Epithelial cell of prostate (primary cell): ENCODE data around the gene LAMA2.

Experiments
- DNase-seq: peaks from one replicate; pipeline ENCODE4 v3.0.0-alpha.2; 2011; ENCODE audit warnings: low read depth, low spot score
- H3K27ac ChIP-seq: fragments of 450-650 bp; 2 replicates; pipeline ENCODE4 v1.5.1; 2017; ENCODE audit warnings: mild to moderate bottlenecking

The LAMA2 gene

GRCh38 chr6:128882991-128883611 lies at the start of gene LAMA2:
LAMA2 (plus strand) TSS chr6:128883138; CDS start chr6:128883246, 108 bp downstream.
- DNase-seq: no peak
- H3K27ac ChIP-seq: no peak within 1 kb of the TSS

GRCh38 chr6:128836761-128837160 lies 46.2 kb upstream of the LAMA2 start:
- H3K27ac ChIP-seq: no peak overlapping the region
- DNase-seq: no peak

GRCh38 chr6:128841518-128841917 lies 41.4 kb upstream of the LAMA2 start:
- no peak overlapping the region for H3K27ac ChIP-seq
- DNase-seq: no peak

GRCh38 chr6:128844598-128844997 lies 38.3 kb upstream of the LAMA2 start:
- no peak for DNase-seq
- H3K27ac ChIP-seq: no peak overlapping the region

- no peak overlapping the region for H3K27ac ChIP-seq
- no peak for DNase-seq
Measured at GRCh38 chr6:128847431-128848210, 35.3 kb upstream of the LAMA2 start.

- no peak overlapping the region for H3K27ac ChIP-seq
- no peak for DNase-seq
Measured at GRCh38 chr6:128848212-128848935, 34.6 kb upstream of the LAMA2 start.

- H3K27ac ChIP-seq: no peak overlapping the region
- DNase-seq: no peak
Measured at GRCh38 chr6:128855581-128856085, 27.3 kb upstream of the LAMA2 start.

GRCh38 chr6:128857806-128858205 lies 25.1 kb upstream of the LAMA2 start:
- no peak for DNase-seq
- no peak overlapping the region for H3K27ac ChIP-seq

GRCh38 chr6:128860782-128861181 lies 22.2 kb upstream of the LAMA2 start:
- DNase-seq: no peak
- no peak overlapping the region for H3K27ac ChIP-seq

- H3K27ac ChIP-seq: no peak overlapping the region
- DNase-seq: no peak
Measured at GRCh38 chr6:128863983-128864382, 19.0 kb upstream of the LAMA2 start.

GRCh38 chr6:128870746-128871145 lies 12.2 kb upstream of the LAMA2 start:
- H3K27ac ChIP-seq: no peak overlapping the region
- DNase-seq: no peak

GRCh38 chr6:128874863-128875262 lies 8.1 kb upstream of the LAMA2 start:
- H3K27ac ChIP-seq: no peak overlapping the region
- no peak for DNase-seq

GRCh38 chr6:128882560-128882959 lies 378 bp upstream of the LAMA2 start:
- H3K27ac ChIP-seq: no peak overlapping the region
- no peak for DNase-seq

- no peak for DNase-seq
- H3K27ac ChIP-seq: no peak overlapping the region
Measured at GRCh38 chr6:128883906-128884305, 968 bp downstream of the LAMA2 start.

GRCh38 chr6:128885381-128885780 lies 2.4 kb downstream of the LAMA2 start:
- no peak overlapping the region for H3K27ac ChIP-seq
- DNase-seq: no peak

- DNase-seq: no peak
- H3K27ac ChIP-seq: no peak overlapping the region
Measured at GRCh38 chr6:128886706-128887105, 3.8 kb downstream of the LAMA2 start.

GRCh38 chr6:128888444-128889175 lies 5.7 kb downstream of the LAMA2 start:
- H3K27ac ChIP-seq: no peak overlapping the region
- no peak for DNase-seq

- DNase-seq: no peak
- no peak overlapping the region for H3K27ac ChIP-seq
Measured at GRCh38 chr6:128889870-128890269, 6.9 kb downstream of the LAMA2 start.

- H3K27ac ChIP-seq: no peak overlapping the region
- no peak for DNase-seq
Measured at GRCh38 chr6:128892079-128892478, 9.1 kb downstream of the LAMA2 start.

GRCh38 chr6:128899341-128900050 lies 16.6 kb downstream of the LAMA2 start:
- DNase-seq: no peak
- no peak overlapping the region for H3K27ac ChIP-seq
